HG02884 (cell line): ENCODE data around the gene TK1.

ENCODE experiments used
- ATAC-seq: cut with Tn5 transposase; IDR thresholded peaks from one replicate; pipeline ENCODE4 v1.9.1; 2021; ENCODE audit warnings: mild to moderate bottlenecking, moderate library complexity; ENCODE audit not compliant: unreplicated experiment

TK1 gene

DNA sequence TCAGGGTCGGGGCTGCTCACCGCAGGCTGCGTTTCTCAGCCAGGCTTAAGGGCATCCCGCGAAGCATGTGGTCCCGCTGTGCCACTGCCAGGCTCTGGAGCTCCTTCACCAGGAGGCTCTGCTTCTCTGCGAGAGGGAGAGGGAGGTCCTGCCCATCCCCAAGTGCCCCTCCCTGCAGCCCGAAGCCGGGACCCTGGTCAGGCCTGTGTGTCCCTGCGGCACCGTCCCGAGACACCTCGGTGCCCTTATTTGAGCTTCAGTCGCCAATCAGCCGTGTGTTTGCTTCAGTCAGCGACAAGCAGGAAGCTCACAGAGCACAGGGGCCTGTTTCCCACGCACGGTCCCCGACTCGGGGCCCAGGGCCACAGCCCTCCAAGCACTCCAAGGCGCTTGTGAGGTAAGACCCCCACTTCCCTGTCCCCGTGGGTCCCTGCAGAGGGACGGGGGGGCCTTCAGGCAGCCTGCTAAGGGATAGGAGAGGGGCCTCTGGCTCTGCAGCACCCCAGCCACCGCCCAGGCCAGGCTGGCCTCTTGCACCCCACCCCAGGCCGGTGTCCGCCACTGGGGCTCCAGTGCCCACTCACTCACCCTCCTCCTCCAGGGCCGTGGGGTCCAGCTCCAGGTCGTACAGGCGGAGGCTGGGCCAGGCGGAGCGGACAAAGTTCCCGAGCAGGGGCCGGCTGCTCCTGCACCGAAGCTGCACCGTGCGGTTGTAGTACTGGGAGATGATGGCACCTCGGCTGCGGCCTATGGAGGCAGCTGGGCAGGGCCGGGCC, 61.5 kb downstream of the TK1 start:
- ATAC-seq, result no peak

DNA sequence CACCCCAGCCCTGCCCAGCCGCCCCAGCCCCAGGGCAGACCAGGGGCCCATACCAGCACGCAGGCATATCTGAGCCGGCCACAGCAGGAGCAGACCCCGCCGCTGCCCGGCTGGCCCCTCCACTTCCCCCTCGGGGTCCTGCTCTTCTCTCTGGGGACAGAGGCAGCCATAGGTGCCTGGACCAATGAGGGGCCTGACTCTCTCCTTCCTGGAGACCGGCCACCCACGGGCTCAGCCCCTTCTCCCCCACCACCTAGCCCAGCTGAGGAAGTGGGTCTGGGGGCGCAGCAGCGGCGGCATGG, 62.1 kb downstream of the TK1 start:
- ATAC-seq, result no peak
